ENCODE data around the gene BIVM. TPM values are rescaled to one million over a fixed set of nuclear protein-coding genes. Genes with fewer than 3 reads are reported as not detected.

The BIVM gene
- total RNA-seq, 1 experiment from 2014 or later = 14.9 TPM

DNA sequence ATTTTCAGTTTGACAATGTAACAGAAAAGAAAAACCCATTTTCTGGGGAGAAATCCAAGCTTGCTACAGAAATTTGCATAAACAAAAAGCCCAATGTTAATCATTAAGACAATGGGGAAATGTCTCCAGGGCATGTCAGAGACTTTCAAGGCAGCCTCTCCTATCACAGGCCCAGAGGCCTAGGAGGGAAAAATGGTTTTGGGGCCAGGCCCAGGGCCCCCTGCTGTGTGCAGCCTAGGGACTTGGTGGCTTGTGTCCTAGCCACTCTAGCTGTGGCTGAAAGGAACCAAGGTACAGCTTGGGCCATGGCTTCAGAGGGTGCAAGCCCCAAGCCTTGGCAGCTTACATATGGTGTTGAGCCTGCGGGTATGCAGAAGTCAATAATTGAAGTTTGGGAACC lies 17.3 kb upstream of the BIVM start:
- H3K4me3 ChIP-seq (ENCODE audit: low read depth, low read length) = no peak overlapping the region
- TF ChIP-seq, protein P1, sequence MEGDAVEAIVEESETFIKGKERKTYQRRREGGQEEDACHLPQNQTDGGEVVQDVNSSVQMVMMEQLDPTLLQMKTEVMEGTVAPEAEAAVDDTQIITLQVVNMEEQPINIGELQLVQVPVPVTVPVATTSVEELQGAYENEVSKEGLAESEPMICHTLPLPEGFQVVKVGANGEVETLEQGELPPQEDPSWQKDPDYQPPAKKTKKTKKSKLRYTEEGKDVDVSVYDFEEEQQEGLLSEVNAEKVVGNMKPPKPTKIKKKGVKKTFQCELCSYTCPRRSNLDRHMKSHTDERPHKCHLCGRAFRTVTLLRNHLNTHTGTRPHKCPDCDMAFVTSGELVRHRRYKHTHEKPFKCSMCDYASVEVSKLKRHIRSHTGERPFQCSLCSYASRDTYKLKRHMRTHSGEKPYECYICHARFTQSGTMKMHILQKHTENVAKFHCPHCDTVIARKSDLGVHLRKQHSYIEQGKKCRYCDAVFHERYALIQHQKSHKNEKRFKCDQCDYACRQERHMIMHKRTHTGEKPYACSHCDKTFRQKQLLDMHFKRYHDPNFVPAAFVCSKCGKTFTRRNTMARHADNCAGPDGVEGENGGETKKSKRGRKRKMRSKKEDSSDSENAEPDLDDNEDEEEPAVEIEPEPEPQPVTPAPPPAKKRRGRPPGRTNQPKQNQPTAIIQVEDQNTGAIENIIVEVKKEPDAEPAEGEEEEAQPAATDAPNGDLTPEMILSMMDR (IDR thresholded peaks at IDR 0.05; ENCODE audit: insufficient read depth in 1 of 2, low read depth in 1 of 2, low read length in 1 of 2, severe bottlenecking in 1 of 2, unreplicated experiment in 1 of 2) = no peak
- ChIA-PET POLR2A (no interaction called here), CTCF (no interaction called here)
- no peaks in the 10 kb centered on the region for H3K4me1 ChIP-seq
- no peak overlapping the region for H3K4me3 Mint-ChIP-seq (ENCODE audit: unreplicated experiment)
- no peaks in the 10 kb centered on the region; the same call in 1 of the 2 replicates for H3K9me3 ChIP-seq
- intact Hi-C loops (cut with micrococcal nuclease; ENCODE audit: unreplicated experiment) = no loop called here
- H3K36me3 ChIP-seq (ENCODE audit: control insufficient read depth, insufficient read depth, low read length) = no peaks in the 10 kb centered on the region
- H3K27ac Mint-ChIP-seq (ENCODE audit: unreplicated experiment) = no peak overlapping the region
- no peaks in the 10 kb centered on the region for H3K4me1 Mint-ChIP-seq (ENCODE audit: low read depth, unreplicated experiment)
- no peak for DNase-seq
- H3K27me3 ChIP-seq (replicated peaks; ENCODE audit: control insufficient read depth, insufficient read depth, low read length) = no peaks in the 10 kb centered on the region
- H3K9me3 Mint-ChIP-seq (ENCODE audit: unreplicated experiment) = peaks cover 9% of the 10 kb centered on the region
- no peaks in the 10 kb centered on the region for H3K36me3 Mint-ChIP-seq (ENCODE audit: insufficient read depth, unreplicated experiment)
- H3K27me3 Mint-ChIP-seq (ENCODE audit: insufficient read depth, unreplicated experiment) = no peaks in the 10 kb centered on the region
- BruUV-seq (replicated peaks) = no TSS peak

DNA sequence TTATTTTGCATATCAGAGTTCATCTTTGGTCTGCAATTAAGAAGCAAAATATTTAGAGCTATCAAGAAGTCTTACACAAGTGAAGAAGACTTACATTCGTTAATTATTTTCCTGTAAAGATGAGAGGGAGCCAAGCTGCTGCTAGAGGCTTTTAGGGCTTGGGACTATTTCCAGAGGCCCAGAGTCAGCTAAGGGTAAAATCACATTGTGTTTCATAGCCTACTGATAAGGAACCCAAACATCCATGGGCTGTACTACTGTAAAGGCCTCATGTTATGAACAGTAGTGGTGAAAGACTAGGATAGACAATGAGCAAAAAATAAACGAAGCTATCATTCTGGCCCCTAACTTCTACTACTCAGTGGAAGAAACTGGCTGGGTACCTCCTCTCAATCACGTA lies 14.4 kb upstream of the BIVM start:
- H3K4me3 ChIP-seq (ENCODE audit: low read depth, low read length) = no peak overlapping the region
- no peaks in the 10 kb centered on the region for H3K4me1 Mint-ChIP-seq (ENCODE audit: low read depth, unreplicated experiment)
- BruUV-seq (replicated peaks) = no TSS peak
- POLR2A ChIA-PET = interaction anchor here (1.1 kb wide), 1 partner anchor 11 kb away, joined by 5 read pairs; the partner anchor contains the start of gene TEX30
- H3K27me3 Mint-ChIP-seq (ENCODE audit: insufficient read depth, unreplicated experiment) = no peaks in the 10 kb centered on the region
- no peaks in the 10 kb centered on the region; the same call in 1 of the 2 replicates for H3K9me3 ChIP-seq
- H3K4me1 ChIP-seq = no peaks in the 10 kb centered on the region
- DNase-seq = no peak
- no peaks in the 10 kb centered on the region for H3K27me3 ChIP-seq (replicated peaks; ENCODE audit: control insufficient read depth, insufficient read depth, low read length)
- CTCF ChIA-PET = interaction anchor here (0.7 kb wide), 1 partner anchor 16 kb away, joined by 3 read pairs; no protein-coding TSS in a partner anchor
- peaks cover 9% of the 10 kb centered on the region for H3K9me3 Mint-ChIP-seq (ENCODE audit: unreplicated experiment)
- no peak overlapping the region for H3K4me3 Mint-ChIP-seq (ENCODE audit: unreplicated experiment)
- H3K36me3 ChIP-seq (ENCODE audit: control insufficient read depth, insufficient read depth, low read length) = no peaks in the 10 kb centered on the region; the same call in 1 of the 2 replicates
- no peak overlapping the region for H3K27ac Mint-ChIP-seq (ENCODE audit: unreplicated experiment)
- no peaks in the 10 kb centered on the region for H3K36me3 Mint-ChIP-seq (ENCODE audit: insufficient read depth, unreplicated experiment)
- TF ChIP-seq, protein P1 (IDR thresholded peaks at IDR 0.05; ENCODE audit: insufficient read depth in 1 of 2, low read depth in 1 of 2, low read length in 1 of 2, severe bottlenecking in 1 of 2, unreplicated experiment in 1 of 2) = no peak
- intact Hi-C loops (cut with micrococcal nuclease; ENCODE audit: unreplicated experiment) = no loop called here

DNA sequence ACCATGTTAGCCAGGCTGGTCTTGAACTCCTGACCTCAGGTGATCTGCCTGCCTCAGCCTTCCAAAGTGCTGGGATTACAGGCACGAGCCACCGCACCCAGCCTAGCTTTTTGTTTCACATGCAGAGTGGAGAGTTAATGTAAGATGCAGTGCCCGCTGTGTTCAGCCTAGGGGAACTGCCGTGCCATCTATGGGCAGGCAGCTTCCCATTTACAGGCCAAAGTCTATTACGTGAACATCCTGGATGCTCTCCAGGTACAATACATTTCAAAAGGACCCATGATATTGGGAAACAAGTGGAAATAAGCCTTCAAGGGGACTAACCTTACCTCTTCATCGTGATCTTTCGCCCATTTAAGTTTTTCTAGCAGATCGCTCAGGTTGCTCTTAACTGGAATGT lies 10.2 kb upstream of the BIVM start:
- Histone ChIP-seq H3K9me3 (no peaks in the 10 kb centered on the region), H3K36me3 (ENCODE audit: control insufficient read depth, insufficient read depth, low read length) (no peaks in the 10 kb centered on the region; the same call in 1 of the 2 replicates), H3K4me3 (ENCODE audit: low read depth, low read length) (no peak overlapping the region), H3K27me3 (replicated peaks; ENCODE audit: control insufficient read depth, insufficient read depth, low read length) (no peaks in the 10 kb centered on the region), H3K4me1 (no peaks in the 10 kb centered on the region)
- Mint-ChIP-seq H3K27ac (ENCODE audit: unreplicated experiment) (no peak overlapping the region), H3K4me1 (ENCODE audit: low read depth, unreplicated experiment) (no peaks in the 10 kb centered on the region), H3K27me3 (ENCODE audit: insufficient read depth, unreplicated experiment) (no peaks in the 10 kb centered on the region), H3K4me3 (ENCODE audit: unreplicated experiment) (no peak overlapping the region), H3K36me3 (ENCODE audit: insufficient read depth, unreplicated experiment) (no peaks in the 10 kb centered on the region), H3K9me3 (ENCODE audit: unreplicated experiment) (no peaks in the 10 kb centered on the region)
- TF ChIP-seq, protein P1 (IDR thresholded peaks at IDR 0.05; ENCODE audit: insufficient read depth in 1 of 2, low read depth in 1 of 2, low read length in 1 of 2, severe bottlenecking in 1 of 2, unreplicated experiment in 1 of 2) = no peak
- ChIA-PET CTCF (no interaction called here), POLR2A (no interaction called here)
- intact Hi-C loops (cut with micrococcal nuclease; ENCODE audit: unreplicated experiment) = no loop called here
- no peak for DNase-seq
- BruUV-seq (replicated peaks) = no TSS peak
